AG08396 (cell line): ENCODE results near the gene SEMA4G.

Source experiments
- DNase-seq: peaks from one replicate; pipeline ENCODE4 v3.0.0; 2012; ENCODE audit warnings: low spot score, mixed read lengths

The SEMA4G gene

DNA sequence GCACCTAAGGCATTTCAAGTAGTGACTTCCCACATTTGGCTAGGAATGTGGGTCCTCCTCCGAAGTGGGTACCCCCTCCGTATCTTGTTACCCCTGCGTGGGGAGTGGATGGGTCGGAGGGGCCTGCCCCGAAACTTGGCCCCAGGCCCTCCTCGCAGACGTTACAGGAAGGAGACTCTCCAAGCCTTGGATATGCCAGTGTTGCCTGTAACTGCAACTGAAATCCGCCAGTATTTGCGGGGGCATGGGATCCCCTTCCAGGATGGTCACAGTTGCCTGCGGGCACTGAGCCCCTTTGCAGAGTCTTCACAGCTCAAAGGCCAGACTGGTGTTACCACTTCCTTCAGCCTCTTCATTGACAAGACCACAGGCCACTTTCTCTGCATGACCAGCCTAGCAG lies 18.9 kb downstream of the SEMA4G start:
- DNase-seq = no peak

- DNase-seq = no peak
Measured at GRCh38 chr10:100989088-100989487, 19.8 kb downstream of the SEMA4G start.

DNA sequence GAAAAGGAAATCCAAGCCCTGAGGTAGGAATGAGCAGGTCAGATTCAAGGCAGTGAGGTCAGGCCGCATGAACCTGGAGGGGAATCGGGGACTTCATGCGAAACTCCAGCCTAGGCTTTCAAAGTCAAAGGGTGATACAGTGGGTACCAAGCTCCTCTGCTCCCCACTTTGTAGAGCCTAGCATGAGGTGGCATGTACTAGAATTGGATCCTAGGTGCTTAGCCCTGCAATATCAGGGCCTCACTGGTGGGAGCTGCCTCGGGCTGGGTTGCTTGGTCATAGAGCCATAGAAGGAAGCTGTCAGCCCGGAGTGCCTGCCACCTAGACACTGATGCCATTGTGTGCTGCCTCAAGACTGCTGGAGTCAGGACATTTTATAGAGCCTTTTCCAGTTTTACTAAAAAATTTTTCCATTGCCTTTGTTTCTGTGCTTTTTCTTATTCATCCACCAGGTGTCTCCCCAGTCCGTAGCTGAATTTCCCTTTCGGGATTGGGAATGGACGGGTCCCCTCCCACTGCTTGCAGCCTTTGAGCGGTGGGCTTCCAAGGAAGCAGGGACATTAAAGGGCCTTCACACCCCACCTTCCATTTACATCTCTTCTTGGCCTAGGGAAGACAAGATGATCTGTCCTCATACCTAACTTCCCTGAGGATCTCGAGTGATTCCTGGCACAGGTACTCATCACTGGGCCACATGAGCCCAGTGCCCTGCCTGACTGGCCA lies 24.8 kb downstream of the SEMA4G start:
- peak; percentile 62 for DNase-seq

- no peak for DNase-seq
Measured at GRCh38 chr10:100995181-100995580, 25.9 kb downstream of the SEMA4G start.

GRCh38 chr10:100996678-100997359 lies 27.5 kb downstream of the SEMA4G start:
- DNase-seq = peak; percentile 48

- peak; percentile 92 for DNase-seq
Measured at GRCh38 chr10:100997360-100998182, 28.3 kb downstream of the SEMA4G start.

DNA sequence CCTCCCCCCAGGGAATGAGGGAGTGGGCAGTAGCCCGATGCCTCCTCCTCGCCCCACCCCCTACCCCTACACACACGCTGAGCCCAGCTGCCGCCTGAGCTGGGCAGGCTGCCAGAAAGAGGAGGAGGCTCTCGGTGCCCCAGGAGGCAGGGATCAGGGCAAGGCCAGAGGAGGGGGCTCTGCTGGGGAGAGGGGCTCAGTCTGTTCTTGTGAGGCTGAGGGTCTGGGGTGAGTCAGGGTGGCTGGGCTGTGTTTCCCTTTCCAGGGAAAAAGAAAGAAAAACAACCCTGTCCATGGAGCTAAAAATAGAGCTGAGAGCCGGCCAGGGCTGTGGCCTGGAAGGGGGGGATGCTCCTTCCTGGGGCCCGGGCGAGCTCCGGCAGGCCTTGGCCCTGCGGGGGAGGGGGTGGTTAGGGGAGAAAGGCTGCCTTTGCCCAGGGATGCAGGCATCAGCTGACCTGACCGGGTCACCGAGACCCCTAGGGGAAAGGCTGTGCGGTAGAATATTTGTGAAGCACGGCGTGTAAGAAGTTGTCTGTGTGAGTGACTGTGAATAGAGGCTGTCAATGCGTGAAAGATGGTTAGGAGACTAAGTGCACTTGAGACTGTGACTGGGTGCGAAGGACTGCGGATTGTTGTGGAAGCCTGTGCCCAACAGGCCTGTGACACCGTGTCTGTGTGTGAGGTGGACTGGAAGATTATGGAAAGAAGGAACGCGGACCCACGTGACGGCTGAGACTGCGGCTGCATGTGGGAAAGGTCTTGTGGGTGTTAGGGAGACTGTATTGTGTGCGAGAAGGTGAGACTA lies 29.1 kb downstream of the SEMA4G start:
- DNase-seq = peak; percentile 92

DNA sequence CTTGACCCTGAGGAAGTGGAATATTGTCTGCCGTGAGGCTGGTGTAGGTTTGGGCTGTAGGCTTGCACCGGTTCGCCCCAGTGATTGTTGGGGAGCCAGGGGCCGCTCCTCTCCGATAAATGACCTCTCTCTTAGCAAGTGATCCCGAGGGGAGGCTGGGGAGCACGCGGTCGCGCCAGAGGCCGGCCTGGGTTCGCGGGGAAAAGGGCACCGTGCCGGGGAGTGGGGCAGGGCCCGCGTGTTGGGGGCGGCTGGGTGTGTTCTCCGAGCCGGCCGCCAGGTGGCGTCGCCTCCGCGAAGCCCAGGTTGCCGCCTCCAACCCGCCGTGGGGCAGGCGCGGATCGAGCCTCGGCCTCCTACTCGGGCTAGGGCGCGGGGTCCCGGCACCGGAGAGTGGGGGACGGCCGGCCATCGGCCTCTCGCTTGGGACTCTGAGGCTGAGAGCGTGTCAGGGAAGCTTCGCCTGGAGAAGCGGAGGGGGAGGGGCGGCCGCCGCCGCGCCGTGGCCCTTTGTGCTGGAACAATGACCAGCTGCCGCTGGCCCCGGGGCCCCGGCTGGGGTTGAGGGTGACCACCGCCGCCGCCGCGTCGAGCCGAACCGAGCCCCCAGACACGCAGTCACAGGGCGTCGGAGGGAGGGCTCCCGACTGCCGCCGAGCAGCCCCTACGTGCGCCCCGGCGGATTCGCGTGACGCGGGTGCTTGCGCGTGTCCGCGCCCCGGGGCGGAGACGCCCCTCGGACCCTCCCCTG lies 29.9 kb downstream of the SEMA4G start:
- peak; percentile 92 for DNase-seq

- no peak for DNase-seq
Measured at GRCh38 chr10:100999742-101000126, 30.4 kb downstream of the SEMA4G start, which contains the start of gene LZTS2. TSS of gene LZTS2 (plus strand) at chr10:100999808. CDS start at chr10:101002539, 2,731 bp downstream.

GRCh38 chr10:101000127-101000914 lies 31.0 kb downstream of the SEMA4G start:
- peak; percentile 48 for DNase-seq

DNA sequence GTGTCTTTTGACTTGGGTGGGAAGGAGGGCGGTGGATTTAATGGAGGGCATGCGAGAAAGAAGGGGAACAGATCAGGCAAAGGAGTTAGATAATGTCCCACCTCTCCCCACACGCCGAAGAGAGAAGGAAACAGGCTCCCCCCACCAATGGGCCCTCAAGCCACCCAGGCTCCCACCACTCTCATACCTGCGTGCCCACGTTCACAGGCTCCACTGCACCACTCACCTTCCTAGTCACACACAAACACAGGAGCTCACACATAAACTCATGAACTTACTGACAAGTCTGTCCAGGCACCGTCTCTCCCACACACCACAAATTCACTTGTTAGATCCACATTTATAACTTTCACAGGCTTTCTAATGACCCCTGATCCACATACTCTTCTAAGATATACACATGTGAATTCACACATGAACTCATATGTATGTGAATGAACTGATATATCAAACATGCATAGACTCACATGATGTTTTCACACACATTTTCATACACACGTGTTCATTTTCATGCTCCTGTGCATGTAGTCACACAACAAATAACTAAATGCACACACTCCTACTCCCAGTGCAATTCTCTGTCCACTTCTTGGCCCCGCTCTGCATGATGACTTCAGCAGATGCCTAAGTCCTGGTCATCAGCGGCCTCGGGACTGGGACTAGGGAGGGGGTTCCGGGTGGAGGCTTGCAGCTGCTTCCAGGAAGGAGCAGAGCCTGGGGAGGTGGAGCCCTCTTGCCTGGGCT lies 31.8 kb downstream of the SEMA4G start:
- DNase-seq = peak; percentile 93

GRCh38 chr10:101001659-101002035 lies 32.3 kb downstream of the SEMA4G start:
- DNase-seq = no peak

DNA sequence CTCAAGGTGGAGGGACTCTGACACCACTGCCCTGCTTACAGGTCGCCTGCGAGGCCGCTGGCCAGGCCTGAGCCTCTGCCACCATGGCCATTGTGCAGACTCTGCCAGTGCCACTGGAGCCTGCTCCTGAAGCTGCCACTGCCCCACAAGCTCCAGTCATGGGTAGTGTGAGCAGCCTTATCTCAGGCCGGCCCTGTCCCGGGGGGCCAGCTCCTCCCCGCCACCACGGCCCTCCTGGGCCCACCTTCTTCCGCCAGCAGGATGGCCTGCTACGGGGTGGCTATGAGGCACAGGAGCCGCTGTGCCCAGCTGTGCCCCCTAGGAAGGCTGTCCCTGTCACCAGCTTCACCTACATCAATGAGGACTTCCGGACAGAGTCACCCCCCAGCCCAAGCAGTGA lies 33.2 kb downstream of the SEMA4G start:
- no peak for DNase-seq

- DNase-seq = no peak
Measured at GRCh38 chr10:101003639-101004206, 34.4 kb downstream of the SEMA4G start.

GRCh38 chr10:101005361-101005760 lies 36.1 kb downstream of the SEMA4G start:
- DNase-seq = no peak

DNA sequence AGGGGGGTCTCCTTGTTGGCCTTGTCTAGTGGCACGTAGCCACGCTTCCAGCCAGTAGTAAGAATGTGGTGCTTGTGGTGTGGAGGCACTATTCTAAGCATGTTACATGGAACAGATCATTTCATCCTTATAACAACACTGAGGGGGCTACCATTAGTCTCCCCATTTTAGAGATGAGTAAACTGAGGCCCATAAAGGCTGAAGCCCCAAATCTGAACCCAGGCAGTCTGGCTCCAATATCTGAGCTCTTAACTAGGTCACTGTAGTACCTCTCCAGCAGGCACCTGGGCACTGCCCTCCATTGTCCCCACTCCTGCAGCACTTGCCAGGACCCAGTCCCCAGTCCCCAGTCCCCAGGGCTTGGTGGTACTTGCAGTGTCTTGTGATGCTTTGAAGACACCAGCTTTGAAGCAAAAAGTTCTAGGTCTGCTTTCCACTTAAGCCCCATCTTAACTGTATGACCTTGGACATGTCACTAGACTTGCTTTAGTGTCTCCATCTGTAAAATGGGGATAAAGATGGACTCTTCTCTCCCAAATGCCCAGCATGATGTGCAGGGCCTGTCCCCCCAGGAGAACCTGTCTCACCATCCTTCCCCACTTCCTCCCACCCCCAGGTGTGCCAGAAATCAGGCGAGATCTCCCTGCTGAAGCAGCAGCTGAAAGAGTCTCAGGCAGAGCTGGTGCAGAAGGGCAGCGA lies 36.7 kb downstream of the SEMA4G start:
- DNase-seq = no peak

DNA sequence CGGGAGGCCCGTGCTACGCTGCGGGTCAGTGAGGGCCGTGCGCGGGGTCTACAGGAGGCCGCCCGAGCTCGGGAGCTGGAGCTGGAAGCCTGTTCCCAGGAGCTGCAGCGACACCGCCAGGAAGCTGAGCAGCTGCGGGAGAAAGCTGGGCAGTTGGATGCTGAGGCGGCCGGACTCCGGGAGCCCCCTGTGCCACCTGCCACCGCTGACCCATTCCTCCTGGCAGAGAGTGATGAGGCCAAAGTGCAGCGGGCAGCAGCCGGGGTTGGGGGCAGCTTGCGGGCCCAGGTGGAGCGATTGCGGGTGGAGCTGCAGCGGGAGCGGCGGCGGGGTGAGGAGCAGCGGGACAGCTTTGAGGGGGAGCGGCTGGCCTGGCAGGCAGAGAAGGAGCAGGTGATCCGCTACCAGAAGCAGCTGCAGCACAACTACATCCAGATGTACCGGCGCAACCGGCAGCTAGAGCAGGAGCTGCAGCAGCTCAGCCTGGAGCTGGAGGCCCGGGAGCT lies 37.3 kb downstream of the SEMA4G start:
- DNase-seq = no peak

- DNase-seq = peak; percentile 60
Measured at GRCh38 chr10:101007099-101007711, 37.9 kb downstream of the SEMA4G start.
